Endothelial cell of hepatic sinusoid (primary cell): ENCODE measurements around the gene FBXL14.

ENCODE experiments used
- in situ Hi-C: cut with HindIII; loops from 2 replicates; pipeline ENCODE4 v1.10.0; 2017; ENCODE audit warnings: low sequenced_read_pairs

Gene FBXL14

DNA sequence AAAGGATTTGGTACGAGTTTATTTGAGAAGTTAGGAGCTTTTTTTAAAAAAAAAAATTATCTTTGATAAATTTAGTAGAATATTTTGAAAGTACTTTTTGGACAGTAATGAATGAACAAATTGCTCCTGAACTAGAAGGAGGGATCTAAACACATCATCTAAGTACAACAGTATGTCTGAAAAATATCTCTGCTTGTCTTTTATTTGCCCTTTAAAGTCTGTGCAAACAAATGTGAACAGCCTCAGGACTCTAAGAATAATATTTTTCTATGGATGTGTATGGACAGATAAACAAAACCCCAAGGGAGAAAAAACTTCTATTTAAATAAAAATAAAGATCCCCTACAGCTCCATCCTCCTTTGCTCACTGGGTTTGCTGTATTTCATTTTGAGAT is 19.5 kb downstream of the FBXL14 start:
- in situ Hi-C loops: loop anchor here (25.0 kb wide), 1 partner anchor 463 kb away; no protein-coding TSS in a partner anchor

- in situ Hi-C loops: loop anchor here (25.0 kb wide), 1 partner anchor 462 kb away; no protein-coding TSS in a partner anchor
These were observed 20.2 kb downstream of the FBXL14 start for GRCh38 chr12:1573960-1574864.

- in situ Hi-C loops: loop anchor here (25.0 kb wide), 1 partner anchor 460 kb away; no protein-coding TSS in a partner anchor
These were observed 21.6 kb downstream of the FBXL14 start for GRCh38 chr12:1572731-1573130.

- in situ Hi-C loops: loop anchor here (5.0 to 25.0 kb wide), 2 partner anchors 96 to 456 kb away; no protein-coding TSS in a partner anchor
These were observed 26.5 kb downstream of the FBXL14 start for GRCh38 chr12:1567852-1568251.

- in situ Hi-C loops: loop anchor here (5.0 to 25.0 kb wide), 2 partner anchors 94 to 454 kb away; no protein-coding TSS in a partner anchor
These were observed 27.8 kb downstream of the FBXL14 start for GRCh38 chr12:1566449-1567135.

GRCh38 chr12:1565172-1565571 is 29.2 kb downstream of the FBXL14 start:
- in situ Hi-C loops: loop anchor here (5.0 to 25.0 kb wide), 2 partner anchors 93 to 453 kb away; no protein-coding TSS in a partner anchor

GRCh38 chr12:1564067-1564466 is 30.3 kb downstream of the FBXL14 start:
- in situ Hi-C loops: loop anchor here (25.0 kb wide), 1 partner anchor 452 kb away; no protein-coding TSS in a partner anchor

- in situ Hi-C loops: loop anchor here (25.0 kb wide), 1 partner anchor 451 kb away; no protein-coding TSS in a partner anchor
These were observed 31.5 kb downstream of the FBXL14 start for GRCh38 chr12:1562813-1563407.

DNA sequence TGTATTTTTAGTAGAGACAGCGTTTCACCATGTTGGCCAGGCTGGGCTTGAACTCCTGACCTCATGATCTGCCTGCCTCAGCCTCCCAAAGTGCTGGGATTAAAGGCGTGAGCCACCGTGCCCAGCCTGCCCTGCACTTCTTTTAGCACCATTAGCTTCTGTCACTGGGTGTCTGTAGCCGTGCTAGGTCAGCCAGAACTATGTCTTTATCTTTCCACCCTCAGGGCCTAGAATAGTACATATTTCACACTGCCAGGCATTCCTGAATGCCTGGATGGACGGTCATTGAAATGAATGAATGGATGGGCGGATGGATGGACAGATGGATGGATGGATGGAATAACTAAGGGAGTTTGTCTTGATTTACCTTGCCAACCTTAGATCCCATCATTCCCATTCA is 33.7 kb downstream of the FBXL14 start:
- in situ Hi-C loops: loop anchor here (25.0 kb wide), 1 partner anchor 448 kb away; no protein-coding TSS in a partner anchor

- in situ Hi-C loops: loop anchor here (25.0 kb wide), 1 partner anchor 447 kb away; no protein-coding TSS in a partner anchor
These were observed 34.7 kb downstream of the FBXL14 start for GRCh38 chr12:1559676-1560091.

GRCh38 chr12:1558108-1558507 is 36.3 kb downstream of the FBXL14 start:
- in situ Hi-C loops: loop anchor here (25.0 kb wide), 1 partner anchor 446 kb away; no protein-coding TSS in a partner anchor

GRCh38 chr12:1553987-1554982 is 40.1 kb downstream of the FBXL14 start:
- in situ Hi-C loops: loop anchor here (25.0 kb wide), 1 partner anchor 442 kb away; no protein-coding TSS in a partner anchor

DNA sequence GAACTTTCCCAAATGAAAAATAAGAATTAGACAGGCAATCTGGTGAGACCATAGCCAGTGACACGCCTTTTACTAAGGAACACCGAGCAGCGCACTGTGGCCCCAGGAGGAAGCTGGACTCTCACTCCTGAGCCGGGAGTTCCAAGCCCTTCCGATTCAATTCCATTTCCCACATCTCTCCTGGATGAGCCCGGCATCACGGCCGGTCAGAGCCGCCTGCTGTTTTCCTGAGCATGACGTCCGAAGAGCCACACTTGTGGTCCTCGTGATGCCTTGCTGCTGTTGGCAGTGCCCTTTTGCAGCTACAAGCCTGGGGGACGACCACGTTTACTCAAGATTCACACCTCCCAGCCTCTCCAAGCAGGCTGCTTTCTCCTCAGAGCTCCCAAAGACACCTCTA is 40.8 kb downstream of the FBXL14 start:
- in situ Hi-C loops: loop anchor here (25.0 kb wide), 1 partner anchor 441 kb away; no protein-coding TSS in a partner anchor

- in situ Hi-C loops: loop anchor here (25.0 kb wide), 1 partner anchor 441 kb away; no protein-coding TSS in a partner anchor
These were observed 41.4 kb downstream of the FBXL14 start for GRCh38 chr12:1552911-1553491.

DNA sequence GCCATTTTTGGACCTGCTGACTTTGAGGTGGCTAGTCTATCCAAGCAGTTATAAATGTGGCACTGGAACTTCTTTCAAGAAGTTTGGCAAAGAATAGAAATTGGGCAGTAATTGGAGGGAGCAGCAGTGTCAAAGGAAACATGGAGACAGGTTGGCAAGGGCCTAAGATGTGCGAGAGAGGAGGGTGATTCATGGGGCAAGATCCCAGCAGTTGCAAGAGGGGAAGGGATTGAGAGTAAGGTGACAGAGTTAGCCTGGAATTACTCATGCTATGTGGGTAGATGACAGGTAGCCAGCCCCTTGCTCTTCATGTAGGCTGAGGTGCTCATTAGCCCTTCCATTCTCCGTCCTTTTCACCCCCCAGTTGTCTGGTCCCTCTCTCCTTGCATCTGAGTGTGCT is 42.2 kb downstream of the FBXL14 start:
- in situ Hi-C loops: loop anchor here (25.0 kb wide), 1 partner anchor 440 kb away; no protein-coding TSS in a partner anchor

DNA sequence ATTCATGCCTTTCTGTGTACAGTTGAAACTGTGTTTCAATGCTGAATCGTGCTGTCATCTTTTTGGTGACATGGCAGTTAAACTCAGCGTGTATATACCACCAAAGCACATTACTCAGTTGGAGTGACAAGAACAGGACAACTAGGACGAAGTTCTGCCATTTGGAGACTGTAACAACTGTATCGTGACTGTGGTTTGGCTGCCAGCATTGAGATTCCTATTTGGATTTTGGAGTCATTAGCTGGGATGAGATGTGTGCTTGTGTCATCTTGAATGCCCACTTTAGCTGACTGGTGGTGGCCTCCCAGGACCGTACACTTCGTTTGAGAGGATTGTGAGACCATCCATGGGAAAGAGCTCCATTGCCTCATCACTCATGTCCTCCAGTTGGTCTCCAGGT is 42.9 kb downstream of the FBXL14 start:
- in situ Hi-C loops: loop anchor here (25.0 kb wide), 1 partner anchor 439 kb away; no protein-coding TSS in a partner anchor

GRCh38 chr12:1546931-1547640 is 47.3 kb downstream of the FBXL14 start:
- in situ Hi-C loops: no loop called here
